GM18498 (cell line): ENCODE measurements around the gene OLIG3.

Source experiments
- ATAC-seq: cut with Tn5 transposase; IDR thresholded peaks from one replicate; pipeline ENCODE4 v1.9.1; 2021; ENCODE audit warnings: mild to moderate bottlenecking, moderate library complexity; ENCODE audit not compliant: unreplicated experiment

OLIG3 gene

DNA sequence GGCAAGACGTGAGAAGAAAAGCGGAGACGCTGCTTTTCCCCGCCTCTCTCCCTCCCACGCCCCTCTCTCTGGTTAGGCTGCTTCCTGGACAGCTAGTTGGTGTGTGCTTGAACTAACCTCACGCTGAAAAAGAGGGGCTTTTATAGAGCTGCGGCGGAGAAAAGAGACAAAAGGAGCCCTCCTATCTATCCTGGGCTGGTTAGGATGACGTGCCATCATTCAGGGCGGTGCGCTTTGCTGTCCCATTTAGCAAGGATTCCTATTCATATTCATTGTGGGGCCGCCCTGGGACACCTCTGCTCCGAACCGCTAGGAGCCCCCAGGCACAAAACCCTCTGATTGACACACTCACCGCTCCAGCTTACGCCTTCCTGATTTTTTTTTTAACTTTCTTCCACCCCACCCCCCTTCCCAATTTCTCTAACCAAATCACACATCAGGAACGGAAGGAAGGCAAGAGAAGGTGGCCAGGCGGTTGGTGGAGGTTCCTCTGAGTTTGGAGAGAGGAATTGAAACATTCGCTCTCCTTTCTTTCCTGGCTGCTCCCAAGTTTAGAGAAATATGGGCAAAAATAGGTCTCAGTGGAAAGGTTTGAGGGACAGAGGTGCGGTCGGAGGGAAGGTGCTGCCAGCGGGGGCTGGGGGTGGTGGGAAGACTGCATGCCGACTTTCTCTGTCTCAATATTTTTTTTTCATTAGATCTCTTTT lies at the start of gene OLIG3:
OLIG3 (minus strand) TSS at position 114 of the 707 bp plus-strand sequence. CDS start 224 bp downstream, outside the sequence.
- no peak for ATAC-seq

DNA sequence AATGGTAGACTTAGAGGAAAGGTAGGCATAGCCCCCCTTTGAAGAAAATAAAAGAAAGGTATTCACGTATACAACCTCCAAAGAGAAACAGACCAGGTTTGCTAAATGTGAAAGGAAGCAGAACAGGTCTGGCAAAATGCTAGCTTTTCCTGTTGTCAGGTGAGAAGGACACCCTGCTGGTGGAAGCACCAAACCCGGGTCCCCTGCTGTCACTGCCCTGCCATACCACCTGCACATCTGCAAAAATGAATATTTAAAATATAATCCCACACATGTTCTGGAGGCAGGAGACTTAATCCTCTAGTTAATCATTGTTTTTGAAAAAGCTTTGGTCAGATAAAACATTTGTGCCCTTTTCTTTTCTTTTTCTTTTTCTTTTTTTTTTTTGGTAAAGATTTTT lies 48.9 kb upstream of the OLIG3 start:
- no peak for ATAC-seq

DNA sequence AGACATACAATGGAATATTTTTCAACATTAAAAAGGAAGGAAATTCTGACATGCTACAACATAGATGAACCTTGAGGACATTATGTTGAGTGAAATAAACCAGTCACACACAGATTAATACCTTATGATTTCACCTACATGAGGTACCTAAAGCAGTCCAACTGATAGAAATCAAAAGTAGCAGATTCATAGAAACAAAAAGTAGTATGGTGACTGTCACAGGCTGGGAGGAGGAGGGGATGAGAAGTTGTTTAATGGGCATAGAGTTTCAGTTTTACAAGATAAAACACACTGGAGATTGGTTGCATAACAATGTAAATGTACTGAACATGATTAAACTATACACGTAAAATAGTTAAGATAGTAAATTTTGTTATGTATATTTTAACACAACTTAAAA lies 48.5 kb upstream of the OLIG3 start:
- ATAC-seq: no peak

DNA sequence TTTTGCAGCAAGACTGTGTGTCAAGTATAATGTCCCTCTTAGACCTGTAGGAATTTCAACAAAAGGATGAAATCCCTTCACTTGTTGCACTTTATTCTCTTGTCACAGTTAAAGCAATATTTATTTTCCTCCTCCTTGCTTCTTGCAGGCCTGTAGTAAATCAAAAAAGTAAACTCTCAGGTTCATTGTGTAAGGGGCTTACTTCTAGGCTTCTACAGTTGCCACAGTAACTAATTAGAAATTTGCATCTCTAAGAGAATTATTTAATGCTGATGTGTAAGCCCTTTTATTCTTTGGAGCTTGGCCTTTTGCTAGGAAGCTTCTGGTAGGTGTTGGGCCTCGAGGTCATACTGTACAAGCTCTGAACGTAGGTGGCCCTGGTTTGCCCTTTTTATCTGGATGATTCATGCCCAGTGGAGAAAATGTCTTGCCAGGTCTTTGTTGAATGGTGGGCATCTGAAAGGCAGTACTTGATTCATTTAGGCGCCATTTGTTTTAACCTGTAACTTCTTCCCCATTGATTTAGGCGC lies 47.4 kb upstream of the OLIG3 start:
- ATAC-seq: no peak

DNA sequence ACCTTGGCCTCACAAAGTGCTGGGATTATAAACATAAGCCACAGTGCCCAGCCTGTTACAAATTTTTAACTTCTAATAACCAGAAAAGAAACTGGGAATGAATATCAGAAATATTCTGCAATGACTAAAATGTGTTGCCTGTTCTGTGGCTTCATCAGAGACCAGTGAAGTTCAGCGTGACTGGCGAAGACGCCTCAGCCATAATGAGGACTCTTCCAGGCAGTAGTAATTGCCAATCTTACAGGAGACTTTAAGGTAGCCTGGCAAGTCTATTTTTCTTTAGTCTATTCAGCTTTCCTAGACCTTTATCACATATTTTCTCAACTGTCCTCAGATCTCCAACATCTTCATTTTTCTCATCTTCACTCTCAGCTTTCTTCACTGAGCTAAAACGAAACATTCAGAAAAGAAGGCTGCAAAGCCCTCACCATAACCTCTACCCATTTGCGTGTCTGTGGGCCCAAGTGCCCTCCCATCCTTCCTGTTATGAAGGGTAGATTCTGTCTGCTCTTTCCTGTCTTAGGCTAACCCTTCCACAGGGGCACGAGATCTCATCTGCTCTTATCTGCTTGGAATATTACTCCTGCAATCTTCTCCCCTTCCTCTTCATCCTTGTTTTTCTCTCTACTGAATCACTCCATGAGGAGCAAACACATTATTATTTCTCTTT lies 42.0 kb upstream of the OLIG3 start:
- no peak for ATAC-seq

DNA sequence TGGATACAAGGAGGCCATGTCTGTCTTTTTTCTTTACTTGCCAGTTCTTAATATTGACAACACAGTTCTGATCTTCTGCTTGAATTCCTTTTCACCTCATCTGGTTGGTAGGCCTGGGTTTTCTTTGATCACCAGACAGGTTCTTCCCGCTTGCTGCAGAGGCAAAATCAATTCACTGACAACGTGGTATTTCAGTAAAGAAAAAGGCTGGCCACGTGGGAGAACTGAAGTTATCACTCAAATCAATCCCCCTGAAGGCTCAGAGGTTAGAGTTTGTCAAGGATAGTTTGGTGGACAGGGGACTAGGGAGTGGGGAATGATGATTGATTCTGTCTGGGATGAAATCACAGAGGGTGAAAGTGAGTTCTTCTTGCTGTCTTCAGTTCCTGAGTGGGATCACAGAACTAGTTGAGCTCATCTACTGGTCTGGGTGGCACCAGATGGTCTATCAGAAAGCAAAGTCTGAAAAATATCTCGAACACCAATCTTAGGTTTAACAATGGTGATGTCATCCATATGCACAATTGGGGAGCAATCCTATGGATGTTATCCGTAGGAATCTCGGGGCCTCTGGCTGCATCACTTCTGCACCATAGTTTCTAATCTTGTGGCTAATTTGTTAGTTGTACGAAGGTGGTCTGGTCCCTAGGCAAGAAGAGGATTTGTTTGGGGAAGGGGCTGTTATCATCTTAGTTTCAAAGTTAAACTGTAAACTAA lies 37.3 kb upstream of the OLIG3 start:
- ATAC-seq: no peak

DNA sequence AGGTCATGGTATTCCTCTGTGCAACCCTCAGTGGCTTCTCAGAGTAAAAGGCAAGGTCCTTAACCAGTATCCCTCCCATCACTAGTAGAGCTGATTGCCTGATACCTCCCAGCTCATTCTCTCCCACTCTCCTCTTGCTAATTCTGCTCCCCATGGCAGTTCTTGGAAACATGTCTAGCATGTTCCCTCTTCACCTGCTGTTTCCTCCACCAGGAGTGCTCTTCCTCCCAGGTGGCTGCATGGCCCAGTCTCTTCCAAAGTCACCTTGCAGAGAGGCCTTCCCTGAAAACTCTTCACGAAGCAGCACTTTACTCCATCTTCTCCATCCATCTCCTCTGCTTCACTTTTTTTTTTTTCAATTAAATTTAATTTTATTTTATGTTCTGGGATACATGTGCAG lies 36.2 kb upstream of the OLIG3 start:
- no peak for ATAC-seq

DNA sequence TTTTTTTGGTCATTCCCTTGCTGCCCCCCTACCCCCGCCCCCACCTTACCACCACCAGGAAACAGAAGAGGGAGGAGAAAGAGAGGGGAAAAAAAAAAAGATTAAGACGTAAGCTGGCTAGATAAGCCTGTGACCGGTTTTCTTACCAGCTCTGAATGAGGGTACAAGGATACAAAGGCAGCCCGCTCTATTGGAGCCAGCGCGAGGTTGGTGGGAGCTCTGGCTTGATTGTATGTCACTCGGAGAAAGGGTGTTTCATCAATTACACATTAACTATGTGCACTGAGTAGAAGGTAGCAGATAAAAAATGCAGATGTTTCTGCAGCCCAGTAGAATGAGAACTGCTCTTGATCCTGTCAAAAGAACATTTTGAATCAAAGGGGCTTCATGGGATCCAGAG lies 28.6 kb upstream of the OLIG3 start:
- ATAC-seq: no peak

DNA sequence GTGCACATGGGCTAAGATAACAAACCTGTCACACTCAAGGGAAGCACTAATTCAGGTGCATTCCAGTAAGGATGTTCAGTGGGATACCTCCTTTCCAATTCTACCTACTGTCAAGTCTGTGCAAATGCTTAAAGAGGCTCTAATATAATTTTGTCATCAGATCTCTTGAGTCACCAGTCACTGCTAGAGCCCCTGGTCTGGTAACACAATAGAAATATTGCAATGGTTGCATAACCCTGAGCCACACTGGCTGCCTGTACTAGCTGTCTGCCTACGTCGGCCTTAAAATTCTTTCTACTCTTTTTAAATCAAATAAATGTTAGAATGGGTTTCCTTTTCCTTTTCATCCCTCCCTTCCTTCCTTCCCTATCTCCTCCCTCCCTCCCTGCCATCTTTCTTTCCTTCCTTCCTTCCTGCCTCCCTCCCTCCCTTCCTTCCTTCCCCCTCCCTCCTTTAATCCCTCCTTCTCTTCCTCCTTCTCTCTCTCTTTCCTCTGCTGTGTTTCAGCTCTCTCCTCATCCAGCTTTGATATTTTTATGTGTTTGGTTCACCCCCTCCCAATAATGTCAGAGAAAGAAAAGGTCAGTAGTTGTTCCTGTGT lies 28.1 kb upstream of the OLIG3 start:
- ATAC-seq: no peak

DNA sequence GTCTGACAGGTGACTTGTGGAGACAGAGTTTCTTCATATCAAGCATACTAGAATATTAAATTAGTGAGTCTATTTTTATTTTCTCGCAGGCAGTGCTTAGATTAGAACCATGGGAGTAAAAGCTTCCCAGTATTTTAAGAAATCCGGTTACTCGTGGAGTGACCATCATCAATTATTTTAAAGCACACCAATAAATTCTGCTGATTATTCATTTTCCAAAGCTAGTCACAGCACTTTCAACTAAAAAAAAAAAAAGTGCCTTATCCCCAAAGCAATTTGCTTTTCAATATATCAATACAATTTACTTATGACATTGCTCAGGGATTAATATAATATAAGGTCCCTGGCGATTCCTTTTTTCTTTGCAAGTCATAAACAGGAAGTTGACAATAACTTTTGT lies 26.3 kb upstream of the OLIG3 start:
- ATAC-seq: no peak

DNA sequence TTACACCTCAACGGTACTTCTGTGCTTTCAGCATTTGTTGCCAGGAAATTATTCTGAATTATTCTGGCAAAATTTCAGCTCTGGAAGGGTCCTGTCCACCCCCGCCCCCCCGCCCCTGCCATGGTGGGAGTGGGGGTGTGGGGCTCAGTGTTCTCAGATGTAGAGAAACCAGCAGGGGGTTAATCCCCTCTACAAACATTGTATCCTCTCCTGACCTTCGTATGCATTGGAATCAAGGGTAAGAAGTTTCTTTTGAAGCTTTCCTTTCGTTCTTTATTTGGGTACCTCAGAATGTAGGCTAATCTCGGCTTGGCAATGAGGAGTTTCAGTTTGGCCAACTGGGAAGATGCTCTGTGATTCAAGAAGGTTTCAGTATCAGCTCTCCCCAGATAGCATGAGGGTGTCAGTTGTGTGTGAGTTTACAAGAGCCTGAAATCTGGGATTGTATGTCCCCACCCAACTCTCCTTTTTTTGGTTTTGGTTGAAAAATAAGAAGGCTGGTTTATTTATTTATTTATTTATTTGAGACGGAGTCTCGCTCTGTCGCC lies 25.5 kb upstream of the OLIG3 start:
- no peak for ATAC-seq

DNA sequence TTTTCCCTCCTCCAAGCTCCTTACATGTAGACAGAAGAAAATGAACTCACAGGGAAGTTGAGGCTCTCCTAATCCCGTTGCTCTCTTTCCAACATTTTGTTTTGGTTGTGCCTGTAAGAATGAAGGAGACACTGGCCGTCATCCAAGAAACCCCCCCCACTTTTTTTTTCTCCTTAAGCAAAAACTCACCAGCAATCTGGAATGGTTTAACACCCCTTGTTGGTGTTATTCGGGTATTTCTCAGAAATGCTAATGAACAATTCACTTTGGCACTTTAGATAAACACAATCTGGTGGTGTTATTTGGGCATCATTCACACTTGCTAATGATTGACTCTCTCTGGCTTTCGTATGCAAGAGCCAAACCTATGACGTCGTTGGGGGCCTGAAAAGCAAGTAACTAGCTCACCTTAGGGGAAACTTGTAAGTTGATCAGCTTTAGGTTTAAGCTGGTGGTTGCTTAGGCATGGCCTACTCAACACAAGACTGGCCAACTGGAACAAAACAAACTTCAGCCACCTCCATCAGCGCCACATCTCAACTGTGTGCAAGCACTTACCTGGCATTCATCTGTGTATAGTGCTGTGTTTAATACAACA lies 24.3 kb upstream of the OLIG3 start:
- no peak for ATAC-seq

DNA sequence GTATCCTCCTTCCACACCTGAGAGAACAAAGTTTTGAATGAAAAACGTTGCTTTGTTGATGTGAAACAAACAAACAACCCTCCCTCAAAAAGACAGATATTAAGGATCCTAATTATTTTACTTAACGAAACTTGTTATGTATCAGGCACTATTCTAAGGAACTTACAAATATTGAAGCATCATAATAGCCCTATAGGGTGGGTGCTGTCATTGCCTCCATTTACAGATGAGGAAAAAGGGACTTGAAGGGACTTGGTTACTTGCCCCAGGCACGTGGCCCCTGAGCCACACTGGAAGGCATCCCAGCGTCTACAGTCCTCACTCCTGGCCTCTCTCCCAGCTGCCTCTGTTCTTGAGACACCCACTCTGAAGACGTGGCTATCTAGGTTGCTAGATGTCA lies 20.2 kb upstream of the OLIG3 start:
- no peak for ATAC-seq

DNA sequence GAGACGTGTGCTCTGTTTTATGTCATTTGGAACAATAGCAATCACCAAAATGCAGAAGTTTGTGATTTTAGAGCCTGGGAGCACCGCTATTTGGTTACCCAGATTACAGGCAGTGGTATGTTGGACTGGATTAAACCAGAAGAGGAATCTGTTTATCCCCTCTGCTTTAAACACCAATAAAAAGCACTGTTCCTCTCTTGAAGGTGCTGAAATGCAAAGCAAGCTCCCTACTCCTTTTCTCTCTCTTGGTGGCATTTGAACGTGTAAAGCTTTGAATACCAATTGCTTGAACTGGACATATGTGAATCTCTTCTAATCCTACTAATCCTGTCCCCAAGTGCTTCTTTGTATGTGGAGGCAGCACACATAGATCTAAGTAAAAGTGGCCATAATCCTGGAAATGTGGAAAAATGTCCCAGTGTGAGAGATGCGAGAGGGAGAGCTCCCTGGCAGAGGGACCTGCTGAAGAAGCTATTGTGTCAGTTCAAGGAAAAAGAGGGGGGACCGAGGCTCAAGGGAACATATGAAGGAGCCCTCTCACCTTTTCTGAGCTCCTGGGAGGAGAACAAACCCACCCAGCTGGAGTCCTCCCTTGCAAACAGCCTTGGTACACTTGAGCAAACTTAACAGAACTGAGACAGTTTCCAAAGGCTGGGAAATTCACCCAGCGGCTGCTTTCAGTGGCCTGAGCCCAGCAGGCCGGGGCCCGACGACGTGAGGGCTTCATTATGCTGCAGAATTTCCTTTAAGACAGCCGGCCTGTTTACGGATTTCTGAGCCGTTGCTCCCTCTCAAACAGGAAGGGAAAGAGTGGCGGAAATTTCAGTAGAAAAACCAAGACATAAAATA lies 18.8 kb upstream of the OLIG3 start:
- ATAC-seq: no peak

DNA sequence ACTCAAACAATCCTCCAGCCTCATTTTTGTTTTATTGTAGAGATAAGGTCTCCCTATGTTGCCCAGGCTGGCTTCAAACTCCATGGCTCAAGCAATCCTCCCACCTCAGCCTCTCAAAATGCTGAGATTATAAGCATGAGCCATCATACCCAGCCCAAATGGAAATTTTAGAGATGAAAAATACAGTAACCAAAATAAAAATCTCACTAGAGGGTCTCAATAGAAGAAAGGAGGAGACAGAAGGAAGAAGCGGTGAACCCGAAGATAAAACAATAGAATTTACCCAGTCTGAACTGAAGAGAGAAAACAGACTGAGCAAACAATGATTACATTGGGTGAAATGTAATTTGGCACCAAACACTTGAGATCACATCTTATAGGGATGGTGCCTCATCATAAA lies 16.7 kb upstream of the OLIG3 start:
- no peak for ATAC-seq

DNA sequence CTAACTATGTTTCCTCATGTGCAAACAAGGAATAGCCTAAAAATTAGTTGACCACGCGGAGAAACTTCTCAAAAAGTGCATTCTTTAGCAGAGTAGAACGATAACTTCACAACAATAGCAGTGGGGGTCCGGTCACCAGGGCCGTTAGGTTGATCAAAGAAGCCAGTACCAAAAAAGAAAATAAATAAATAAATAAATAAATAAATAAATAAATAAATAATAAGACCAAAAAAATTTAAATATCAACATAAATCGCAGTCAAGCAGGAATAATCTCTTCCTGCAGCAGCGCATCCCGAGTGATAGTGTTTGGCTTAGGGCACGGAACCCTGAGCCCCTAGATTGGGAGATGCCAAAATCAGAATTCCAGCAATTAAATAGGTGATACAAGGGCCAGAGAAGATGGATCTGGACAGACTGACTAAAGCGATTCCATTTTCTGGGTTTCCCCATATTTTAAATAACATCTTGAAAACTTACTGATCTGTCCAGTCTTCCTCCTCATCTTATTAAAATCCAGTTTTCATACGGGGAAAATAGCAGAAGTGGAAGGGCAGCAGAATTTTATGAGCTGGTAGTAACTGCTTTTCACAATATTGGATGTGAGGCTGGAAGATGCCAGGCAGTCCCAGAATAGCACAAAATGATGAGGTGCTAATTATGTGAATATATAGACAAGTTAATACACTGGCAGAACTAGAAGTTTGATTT lies 4.4 kb upstream of the OLIG3 start:
- ATAC-seq: no peak

DNA sequence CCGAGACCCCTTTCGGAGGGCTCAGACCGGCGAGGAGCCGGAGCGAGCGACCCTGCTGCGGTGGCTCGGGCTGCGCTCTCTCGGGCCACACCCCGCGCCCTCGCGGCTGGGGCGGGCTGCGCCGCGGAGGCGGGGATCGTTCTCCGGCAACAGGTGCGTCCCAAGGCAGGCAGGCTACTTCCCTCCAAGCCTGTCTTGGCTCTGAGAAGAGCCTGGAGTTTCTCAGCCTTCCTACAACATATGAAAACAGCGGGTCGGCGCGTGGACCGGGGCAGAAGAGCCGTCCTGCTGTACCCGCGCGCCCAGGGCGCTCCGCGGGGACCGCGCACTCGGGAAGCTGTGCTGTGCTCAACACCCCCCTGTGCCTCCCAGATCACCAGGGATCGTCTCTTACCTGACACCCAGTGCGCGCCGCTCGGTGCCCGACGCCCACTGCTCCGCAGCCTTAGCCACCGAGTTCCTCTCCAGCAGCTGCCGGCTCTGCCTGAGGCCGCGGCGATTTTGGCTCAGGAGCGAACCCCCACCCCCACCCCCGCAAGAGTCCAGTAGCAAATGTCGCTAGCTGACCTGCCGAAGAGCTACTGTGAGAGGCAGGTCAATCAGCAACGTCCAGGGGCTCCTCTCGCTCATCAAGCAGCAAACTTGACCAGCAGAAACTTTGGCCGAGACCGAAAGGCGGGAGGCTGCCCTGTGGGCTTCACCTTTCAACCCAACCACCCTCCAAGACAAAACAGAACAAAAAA lies 3.7 kb upstream of the OLIG3 start:
- no peak for ATAC-seq

DNA sequence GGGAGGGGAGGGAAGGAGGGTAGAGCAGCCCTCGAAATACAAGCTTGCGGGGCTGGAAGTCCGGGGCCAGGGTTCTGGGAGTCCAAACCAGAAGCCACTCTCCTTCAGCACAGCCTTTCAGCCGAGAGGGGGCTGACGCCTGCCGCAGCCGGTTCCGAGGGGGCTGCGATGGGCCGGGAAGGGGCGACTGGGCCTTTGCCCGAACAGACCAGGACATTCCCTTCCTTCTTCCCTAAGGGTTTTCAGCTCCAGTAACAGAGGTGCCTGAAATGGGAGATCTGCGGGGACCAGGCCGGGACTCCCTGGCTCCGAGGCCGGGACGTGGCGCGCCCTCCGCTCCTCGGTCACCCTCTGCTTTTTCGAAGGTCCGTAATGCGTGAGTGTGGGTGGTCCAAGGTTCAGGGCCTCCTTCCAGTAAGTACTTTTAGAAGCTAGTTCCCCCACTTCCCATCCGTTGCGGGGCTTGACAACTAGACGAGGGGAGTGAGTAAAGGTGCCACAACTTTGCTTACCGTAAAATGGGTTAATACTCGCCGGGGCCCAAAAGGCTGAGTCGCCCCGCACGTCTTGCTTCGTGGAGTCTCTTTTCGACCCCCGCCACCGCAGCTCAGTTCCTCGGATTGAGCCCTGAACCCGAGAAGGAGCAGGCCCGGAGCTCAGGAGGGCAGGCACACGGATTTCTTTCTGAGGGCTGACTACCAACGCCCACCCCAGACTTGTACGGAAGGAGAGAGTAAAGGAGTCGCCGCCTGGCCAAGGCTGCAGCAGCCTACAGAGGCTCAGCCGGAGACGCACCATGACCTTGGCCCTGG lies 2.9 kb upstream of the OLIG3 start:
- ATAC-seq: no peak
